ENCODE results near the gene BRIP1. TPM values are rescaled to one million over a fixed set of nuclear protein-coding genes. Genes with fewer than 3 reads are reported as not detected.

BRIP1 gene
- total RNA-seq, 1 experiment from 2014 or later: 13.8 TPM

DNA sequence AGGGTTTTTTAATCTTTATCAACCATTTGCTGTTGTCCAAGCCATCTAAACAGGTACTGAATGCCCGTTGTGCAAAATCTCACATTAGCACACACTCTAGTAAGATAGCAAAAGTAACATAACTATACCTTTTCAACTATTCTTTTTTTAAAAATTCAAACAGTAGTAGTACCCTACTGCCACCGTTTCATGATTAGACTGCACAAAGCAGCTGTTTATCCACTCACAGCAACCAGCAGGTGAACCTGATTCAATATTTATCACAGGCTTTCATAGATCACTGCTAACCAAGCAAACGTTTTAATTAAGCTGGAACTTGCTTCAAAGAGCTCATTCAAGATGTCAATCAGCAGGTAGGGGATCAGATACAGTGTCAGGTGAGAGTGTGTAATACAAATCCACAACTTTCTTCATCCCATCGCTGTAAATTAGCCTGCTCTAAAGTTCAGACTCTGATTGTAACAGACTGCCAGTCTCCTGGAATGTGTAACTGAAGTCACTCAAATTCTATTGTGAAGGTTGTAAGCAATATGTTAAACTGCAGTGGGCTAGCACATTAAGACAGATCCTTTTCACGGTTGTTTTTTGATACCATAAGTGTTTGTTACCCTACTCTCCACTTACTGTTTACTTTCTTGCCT lies 47.3 kb downstream of the BRIP1 start (continued):
- no peak for TF ChIP-seq MXD4 (CRISPR knock-in tag; IDR thresholded peaks at IDR 0.05; ENCODE audit: borderline replicate concordance)
- TF ChIP-seq GTF2I (CRISPR knock-in tag; conservative IDR thresholded peaks at IDR 0.05): no peak

DNA sequence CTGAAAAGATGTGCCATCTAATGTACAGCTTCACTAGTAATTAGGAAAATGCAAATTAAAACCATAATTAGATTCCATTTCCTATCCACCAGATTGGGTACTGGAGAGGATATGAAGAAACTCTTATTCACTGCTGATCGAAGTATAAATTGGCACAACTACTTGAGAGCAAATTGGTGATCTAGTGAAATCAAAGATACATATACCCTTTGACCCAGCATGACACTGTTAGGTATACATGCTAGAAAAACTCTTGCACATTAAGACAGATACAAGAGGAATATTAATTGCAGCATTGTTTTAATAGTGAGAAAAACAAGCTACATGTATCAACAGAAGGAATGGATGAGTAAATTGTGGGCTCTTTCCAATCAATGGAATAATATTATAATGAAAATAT lies 48.8 kb downstream of the BRIP1 start:
- Mint-ChIP-seq H3K4me1 (peaks cover 9% of the 10 kb centered on the region), H3K27ac (no peak overlapping the region), H3K4me3 (no peak overlapping the region), H3K27me3 (ENCODE audit: low read depth) (no peaks in the 10 kb centered on the region), H3K36me3 (peaks cover 4% of the 10 kb centered on the region; the same call in 1 of the 2 replicates), H3K9me3 (no peaks in the 10 kb centered on the region)
- TF ChIP-seq, protein P1, sequence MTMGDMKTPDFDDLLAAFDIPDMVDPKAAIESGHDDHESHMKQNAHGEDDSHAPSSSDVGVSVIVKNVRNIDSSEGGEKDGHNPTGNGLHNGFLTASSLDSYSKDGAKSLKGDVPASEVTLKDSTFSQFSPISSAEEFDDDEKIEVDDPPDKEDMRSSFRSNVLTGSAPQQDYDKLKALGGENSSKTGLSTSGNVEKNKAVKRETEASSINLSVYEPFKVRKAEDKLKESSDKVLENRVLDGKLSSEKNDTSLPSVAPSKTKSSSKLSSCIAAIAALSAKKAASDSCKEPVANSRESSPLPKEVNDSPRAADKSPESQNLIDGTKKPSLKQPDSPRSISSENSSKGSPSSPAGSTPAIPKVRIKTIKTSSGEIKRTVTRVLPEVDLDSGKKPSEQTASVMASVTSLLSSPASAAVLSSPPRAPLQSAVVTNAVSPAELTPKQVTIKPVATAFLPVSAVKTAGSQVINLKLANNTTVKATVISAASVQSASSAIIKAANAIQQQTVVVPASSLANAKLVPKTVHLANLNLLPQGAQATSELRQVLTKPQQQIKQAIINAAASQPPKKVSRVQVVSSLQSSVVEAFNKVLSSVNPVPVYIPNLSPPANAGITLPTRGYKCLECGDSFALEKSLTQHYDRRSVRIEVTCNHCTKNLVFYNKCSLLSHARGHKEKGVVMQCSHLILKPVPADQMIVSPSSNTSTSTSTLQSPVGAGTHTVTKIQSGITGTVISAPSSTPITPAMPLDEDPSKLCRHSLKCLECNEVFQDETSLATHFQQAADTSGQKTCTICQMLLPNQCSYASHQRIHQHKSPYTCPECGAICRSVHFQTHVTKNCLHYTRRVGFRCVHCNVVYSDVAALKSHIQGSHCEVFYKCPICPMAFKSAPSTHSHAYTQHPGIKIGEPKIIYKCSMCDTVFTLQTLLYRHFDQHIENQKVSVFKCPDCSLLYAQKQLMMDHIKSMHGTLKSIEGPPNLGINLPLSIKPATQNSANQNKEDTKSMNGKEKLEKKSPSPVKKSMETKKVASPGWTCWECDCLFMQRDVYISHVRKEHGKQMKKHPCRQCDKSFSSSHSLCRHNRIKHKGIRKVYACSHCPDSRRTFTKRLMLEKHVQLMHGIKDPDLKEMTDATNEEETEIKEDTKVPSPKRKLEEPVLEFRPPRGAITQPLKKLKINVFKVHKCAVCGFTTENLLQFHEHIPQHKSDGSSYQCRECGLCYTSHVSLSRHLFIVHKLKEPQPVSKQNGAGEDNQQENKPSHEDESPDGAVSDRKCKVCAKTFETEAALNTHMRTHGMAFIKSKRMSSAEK (CRISPR knock-in tag; IDR thresholded peaks at IDR 0.05; ENCODE audit: borderline replicate concordance): no peak
- no peak for TF ChIP-seq JUN (CRISPR knock-in tag; IDR thresholded peaks at IDR 0.05)
- no peak for TF ChIP-seq SP1 (CRISPR knock-in tag; conservative IDR thresholded peaks at IDR 0.05)
- TF ChIP-seq, protein P2, sequence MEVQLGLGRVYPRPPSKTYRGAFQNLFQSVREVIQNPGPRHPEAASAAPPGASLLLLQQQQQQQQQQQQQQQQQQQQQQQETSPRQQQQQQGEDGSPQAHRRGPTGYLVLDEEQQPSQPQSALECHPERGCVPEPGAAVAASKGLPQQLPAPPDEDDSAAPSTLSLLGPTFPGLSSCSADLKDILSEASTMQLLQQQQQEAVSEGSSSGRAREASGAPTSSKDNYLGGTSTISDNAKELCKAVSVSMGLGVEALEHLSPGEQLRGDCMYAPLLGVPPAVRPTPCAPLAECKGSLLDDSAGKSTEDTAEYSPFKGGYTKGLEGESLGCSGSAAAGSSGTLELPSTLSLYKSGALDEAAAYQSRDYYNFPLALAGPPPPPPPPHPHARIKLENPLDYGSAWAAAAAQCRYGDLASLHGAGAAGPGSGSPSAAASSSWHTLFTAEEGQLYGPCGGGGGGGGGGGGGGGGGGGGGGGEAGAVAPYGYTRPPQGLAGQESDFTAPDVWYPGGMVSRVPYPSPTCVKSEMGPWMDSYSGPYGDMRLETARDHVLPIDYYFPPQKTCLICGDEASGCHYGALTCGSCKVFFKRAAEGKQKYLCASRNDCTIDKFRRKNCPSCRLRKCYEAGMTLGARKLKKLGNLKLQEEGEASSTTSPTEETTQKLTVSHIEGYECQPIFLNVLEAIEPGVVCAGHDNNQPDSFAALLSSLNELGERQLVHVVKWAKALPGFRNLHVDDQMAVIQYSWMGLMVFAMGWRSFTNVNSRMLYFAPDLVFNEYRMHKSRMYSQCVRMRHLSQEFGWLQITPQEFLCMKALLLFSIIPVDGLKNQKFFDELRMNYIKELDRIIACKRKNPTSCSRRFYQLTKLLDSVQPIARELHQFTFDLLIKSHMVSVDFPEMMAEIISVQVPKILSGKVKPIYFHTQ (CRISPR knock-in tag; IDR thresholded peaks at IDR 0.05): no peak
- TF ChIP-seq EMX1 (CRISPR knock-in tag; IDR thresholded peaks at IDR 0.05): no peak
- TF ChIP-seq, protein P3, sequence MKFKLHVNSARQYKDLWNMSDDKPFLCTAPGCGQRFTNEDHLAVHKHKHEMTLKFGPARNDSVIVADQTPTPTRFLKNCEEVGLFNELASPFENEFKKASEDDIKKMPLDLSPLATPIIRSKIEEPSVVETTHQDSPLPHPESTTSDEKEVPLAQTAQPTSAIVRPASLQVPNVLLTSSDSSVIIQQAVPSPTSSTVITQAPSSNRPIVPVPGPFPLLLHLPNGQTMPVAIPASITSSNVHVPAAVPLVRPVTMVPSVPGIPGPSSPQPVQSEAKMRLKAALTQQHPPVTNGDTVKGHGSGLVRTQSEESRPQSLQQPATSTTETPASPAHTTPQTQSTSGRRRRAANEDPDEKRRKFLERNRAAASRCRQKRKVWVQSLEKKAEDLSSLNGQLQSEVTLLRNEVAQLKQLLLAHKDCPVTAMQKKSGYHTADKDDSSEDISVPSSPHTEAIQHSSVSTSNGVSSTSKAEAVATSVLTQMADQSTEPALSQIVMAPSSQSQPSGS (CRISPR knock-in tag; IDR thresholded peaks at IDR 0.05; ENCODE audit: borderline replicate concordance, low read depth): no peak
- TF ChIP-seq, protein P4, sequence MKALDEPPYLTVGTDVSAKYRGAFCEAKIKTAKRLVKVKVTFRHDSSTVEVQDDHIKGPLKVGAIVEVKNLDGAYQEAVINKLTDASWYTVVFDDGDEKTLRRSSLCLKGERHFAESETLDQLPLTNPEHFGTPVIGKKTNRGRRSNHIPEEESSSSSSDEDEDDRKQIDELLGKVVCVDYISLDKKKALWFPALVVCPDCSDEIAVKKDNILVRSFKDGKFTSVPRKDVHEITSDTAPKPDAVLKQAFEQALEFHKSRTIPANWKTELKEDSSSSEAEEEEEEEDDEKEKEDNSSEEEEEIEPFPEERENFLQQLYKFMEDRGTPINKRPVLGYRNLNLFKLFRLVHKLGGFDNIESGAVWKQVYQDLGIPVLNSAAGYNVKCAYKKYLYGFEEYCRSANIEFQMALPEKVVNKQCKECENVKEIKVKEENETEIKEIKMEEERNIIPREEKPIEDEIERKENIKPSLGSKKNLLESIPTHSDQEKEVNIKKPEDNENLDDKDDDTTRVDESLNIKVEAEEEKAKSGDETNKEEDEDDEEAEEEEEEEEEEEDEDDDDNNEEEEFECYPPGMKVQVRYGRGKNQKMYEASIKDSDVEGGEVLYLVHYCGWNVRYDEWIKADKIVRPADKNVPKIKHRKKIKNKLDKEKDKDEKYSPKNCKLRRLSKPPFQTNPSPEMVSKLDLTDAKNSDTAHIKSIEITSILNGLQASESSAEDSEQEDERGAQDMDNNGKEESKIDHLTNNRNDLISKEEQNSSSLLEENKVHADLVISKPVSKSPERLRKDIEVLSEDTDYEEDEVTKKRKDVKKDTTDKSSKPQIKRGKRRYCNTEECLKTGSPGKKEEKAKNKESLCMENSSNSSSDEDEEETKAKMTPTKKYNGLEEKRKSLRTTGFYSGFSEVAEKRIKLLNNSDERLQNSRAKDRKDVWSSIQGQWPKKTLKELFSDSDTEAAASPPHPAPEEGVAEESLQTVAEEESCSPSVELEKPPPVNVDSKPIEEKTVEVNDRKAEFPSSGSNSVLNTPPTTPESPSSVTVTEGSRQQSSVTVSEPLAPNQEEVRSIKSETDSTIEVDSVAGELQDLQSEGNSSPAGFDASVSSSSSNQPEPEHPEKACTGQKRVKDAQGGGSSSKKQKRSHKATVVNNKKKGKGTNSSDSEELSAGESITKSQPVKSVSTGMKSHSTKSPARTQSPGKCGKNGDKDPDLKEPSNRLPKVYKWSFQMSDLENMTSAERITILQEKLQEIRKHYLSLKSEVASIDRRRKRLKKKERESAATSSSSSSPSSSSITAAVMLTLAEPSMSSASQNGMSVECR (CRISPR knock-in tag; IDR thresholded peaks at IDR 0.05; ENCODE audit: borderline replicate concordance): no peak
- no peak for TF ChIP-seq ZNF416 (CRISPR knock-in tag; IDR thresholded peaks at IDR 0.05)
- TF ChIP-seq ZNF396 (CRISPR knock-in tag; IDR thresholded peaks at IDR 0.05; ENCODE audit: borderline replicate concordance): no peak
- TF ChIP-seq, protein P5, sequence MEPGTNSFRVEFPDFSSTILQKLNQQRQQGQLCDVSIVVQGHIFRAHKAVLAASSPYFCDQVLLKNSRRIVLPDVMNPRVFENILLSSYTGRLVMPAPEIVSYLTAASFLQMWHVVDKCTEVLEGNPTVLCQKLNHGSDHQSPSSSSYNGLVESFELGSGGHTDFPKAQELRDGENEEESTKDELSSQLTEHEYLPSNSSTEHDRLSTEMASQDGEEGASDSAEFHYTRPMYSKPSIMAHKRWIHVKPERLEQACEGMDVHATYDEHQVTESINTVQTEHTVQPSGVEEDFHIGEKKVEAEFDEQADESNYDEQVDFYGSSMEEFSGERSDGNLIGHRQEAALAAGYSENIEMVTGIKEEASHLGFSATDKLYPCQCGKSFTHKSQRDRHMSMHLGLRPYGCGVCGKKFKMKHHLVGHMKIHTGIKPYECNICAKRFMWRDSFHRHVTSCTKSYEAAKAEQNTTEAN (CRISPR knock-in tag; IDR thresholded peaks at IDR 0.05): no peak
- TF ChIP-seq ESRRA (CRISPR knock-in tag; IDR thresholded peaks at IDR 0.05; ENCODE audit: borderline replicate concordance): no peak
- TF ChIP-seq GRHL2 (CRISPR knock-in tag; IDR thresholded peaks at IDR 0.05; ENCODE audit: insufficient replicate concordance, severe bottlenecking): no peak
- no peak for TF ChIP-seq RELA (CRISPR knock-in tag; IDR thresholded peaks at IDR 0.05; ENCODE audit: borderline replicate concordance)
- TF ChIP-seq PRRX2 (CRISPR knock-in tag; IDR thresholded peaks at IDR 0.05): no peak
- TF ChIP-seq CREM (CRISPR knock-in tag; IDR thresholded peaks at IDR 0.05): no peak
- TF ChIP-seq, protein P6, sequence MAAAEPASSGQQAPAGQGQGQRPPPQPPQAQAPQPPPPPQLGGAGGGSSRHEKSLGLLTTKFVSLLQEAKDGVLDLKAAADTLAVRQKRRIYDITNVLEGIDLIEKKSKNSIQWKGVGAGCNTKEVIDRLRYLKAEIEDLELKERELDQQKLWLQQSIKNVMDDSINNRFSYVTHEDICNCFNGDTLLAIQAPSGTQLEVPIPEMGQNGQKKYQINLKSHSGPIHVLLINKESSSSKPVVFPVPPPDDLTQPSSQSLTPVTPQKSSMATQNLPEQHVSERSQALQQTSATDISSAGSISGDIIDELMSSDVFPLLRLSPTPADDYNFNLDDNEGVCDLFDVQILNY (CRISPR knock-in tag; IDR thresholded peaks at IDR 0.05): no peak
- TF ChIP-seq MYBL2 (CRISPR knock-in tag; IDR thresholded peaks at IDR 0.05): no peak
- ChIA-PET CTCF (no interaction called here), POLR2A (no interaction called here)
- DNase-seq (ENCODE audit: low spot score) (no peak), ATAC-seq (no peak)
